ENCODE data around the gene SLC28A2.
"Not testable (repeated sequence)": the region's sequence is repeated elsewhere in the genome, so short reads cannot be mapped to it uniquely, and the experiment has no call there.

SLC28A2 gene

GRCh38 chr15:45251888-45252287, at the start of gene SLC28A2:
Gene SLC28A2 (plus strand): TSS chr15:45252234. CDS start chr15:45253216, 982 bp downstream.
- FAIRE-seq, result no peak
- no peak for DNase-seq (ENCODE audit: insufficient read length, low spot score)

- no peak for DNase-seq (ENCODE audit: insufficient read length, low spot score)
- no peak for FAIRE-seq
These were observed 48.9 kb upstream of the SLC28A2 start for GRCh38 chr15:45203182-45203581.

DNA sequence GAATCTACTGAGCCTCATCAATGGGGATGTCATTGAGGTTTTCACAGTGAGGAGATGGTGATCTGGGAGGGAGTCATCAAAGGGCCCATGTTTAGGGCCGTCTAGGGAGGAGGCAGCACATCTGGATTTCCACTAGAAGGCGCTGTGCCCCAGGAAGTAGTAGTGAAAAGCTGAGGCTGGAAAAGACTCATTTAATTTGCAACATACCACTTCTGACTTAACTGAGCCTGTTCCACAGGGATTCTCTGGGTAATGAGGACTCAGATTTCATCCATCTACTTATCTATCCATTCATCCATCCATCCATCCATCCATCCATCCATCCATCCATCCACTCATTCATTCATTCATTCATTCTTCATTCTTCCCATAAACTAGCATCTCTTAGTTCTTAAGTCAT, 46.8 kb upstream of the SLC28A2 start:
- FAIRE-seq, result no peak
- DNase-seq (ENCODE audit: insufficient read length, low spot score), result peak; percentile 48

DNA sequence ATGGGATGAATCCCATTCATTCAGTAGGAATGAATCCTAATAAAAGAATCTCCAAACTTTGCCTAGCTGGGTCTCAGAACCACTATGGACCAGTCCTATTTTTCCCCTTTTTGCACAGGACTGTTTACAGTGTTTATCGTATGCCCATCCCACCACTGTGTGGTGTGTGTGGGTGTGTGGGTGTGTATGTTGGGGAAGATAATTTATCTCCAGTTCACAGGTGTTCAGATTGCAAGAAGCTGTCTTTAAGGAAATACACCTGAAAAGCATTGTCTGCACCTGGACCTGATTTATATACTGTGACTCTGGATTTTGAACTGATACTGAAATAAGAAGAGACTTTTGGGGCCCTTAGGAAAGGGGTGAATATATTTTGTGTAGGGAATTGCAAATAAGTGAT, 39.5 kb upstream of the SLC28A2 start:
- DNase-seq (ENCODE audit: insufficient read length, low spot score) (no peak), FAIRE-seq (no peak)

- no peak for FAIRE-seq
- DNase-seq (ENCODE audit: insufficient read length, low spot score), result no peak
These were observed 30.9 kb upstream of the SLC28A2 start for GRCh38 chr15:45221053-45221599.

GRCh38 chr15:45221967-45222366, 30.1 kb upstream of the SLC28A2 start:
- DNase-seq (ENCODE audit: insufficient read length, low spot score) (no peak), FAIRE-seq (no peak)

- FAIRE-seq (no peak), DNase-seq (ENCODE audit: insufficient read length, low spot score) (no peak)
These were observed 27.3 kb upstream of the SLC28A2 start for GRCh38 chr15:45224621-45225217.

GRCh38 chr15:45225506-45226273, 26.3 kb upstream of the SLC28A2 start:
- no peak for DNase-seq (ENCODE audit: insufficient read length, low spot score)
- FAIRE-seq, result no peak

DNA sequence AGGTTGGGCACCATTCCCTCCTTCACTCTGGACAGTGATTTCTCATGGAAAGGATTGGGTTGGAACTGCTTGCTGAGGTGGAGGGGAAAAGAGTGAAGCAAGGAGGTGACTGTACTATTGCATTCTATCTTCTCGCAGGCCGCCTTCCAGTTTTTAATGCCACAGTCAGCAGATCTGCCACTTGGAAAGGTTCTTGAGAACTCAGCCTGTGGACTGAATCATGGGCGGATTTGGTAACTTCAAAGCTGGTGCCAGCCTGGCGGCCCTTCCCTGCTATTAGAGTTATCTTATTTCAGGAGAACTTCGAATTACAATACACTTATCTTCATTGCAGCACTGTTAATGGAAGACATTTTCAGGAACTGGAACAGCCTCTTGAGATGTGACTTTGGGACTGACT, 23.1 kb upstream of the SLC28A2 start:
- no peak for DNase-seq (ENCODE audit: insufficient read length, low spot score)

GRCh38 chr15:45230245-45230965, 21.6 kb upstream of the SLC28A2 start:
- FAIRE-seq, result no peak
- no peak for DNase-seq (ENCODE audit: insufficient read length, low spot score)

More for the DNA sequence above, 23.1 kb upstream of the SLC28A2 start:
- FAIRE-seq, result no peak

- DNase-seq (ENCODE audit: insufficient read length, low spot score) (no peak), FAIRE-seq (no peak)
These were observed 20.9 kb upstream of the SLC28A2 start for GRCh38 chr15:45231132-45231531.

- DNase-seq (ENCODE audit: insufficient read length, low spot score) (no peak), FAIRE-seq (no peak)
These were observed 20.0 kb upstream of the SLC28A2 start for GRCh38 chr15:45231864-45232562.

DNA sequence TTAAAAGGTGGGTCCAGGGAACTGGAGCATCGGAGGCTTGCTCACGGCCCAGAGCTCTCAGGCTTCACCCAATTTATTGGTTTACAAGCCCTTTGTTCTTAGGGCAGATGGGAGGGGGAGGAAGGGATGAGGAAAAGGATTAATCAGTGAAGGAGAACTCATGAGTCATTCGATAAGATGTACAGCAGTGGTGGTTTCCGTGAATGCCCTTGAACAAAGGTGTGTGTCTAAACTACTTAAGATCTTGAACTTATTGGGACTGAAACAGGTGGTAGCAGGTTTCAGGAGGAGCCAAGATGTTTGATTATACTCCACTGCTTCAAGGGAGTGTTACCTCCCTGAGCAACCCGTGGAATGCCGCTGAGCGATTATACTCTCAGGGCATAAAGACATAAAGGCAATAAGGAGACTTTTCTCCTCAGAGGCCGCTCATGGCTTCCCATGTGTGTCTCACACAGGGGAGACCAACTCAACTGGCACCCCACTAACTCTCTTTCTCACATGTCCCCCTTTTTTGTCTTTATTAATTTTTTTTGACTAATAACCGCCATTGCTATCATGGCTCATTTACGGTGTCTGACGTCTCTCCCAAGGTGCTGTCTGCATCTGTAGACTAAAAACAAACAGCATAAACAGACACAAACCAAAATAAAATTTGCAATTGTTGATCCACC, 17.3 kb upstream of the SLC28A2 start:
- FAIRE-seq (no peak), DNase-seq (ENCODE audit: insufficient read length, low spot score) (no peak)

- DNase-seq (ENCODE audit: insufficient read length, low spot score); FAIRE-seq: not testable (repeated sequence)
These were observed 15.2 kb upstream of the SLC28A2 start for GRCh38 chr15:45236806-45237205.

DNA sequence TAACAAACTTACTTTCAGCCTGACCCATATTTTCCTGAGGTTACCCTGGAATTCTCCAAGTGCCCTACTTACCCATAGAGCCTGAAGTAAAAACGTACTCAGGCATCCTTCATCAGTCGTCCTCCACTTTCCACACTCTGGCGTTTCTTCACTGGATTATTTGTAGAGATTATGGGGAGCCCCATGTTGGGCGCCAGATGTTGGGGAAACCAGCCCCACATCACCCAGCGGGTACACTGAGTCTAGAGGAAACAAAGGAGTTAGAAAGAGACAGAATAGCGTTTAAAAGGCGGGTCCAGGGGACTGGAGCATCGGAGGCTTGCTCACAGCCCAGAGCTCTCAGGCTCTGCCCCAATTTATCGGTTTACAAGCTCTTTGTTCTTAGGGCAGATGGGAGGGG, 9.7 kb upstream of the SLC28A2 start:
- FAIRE-seq (no peak), DNase-seq (ENCODE audit: insufficient read length, low spot score) (no peak)

- FAIRE-seq (no peak), DNase-seq (ENCODE audit: insufficient read length, low spot score) (no peak)
These were observed 2.8 kb upstream of the SLC28A2 start for GRCh38 chr15:45249125-45249780.

GRCh38 chr15:45253330-45253729, 1.3 kb downstream of the SLC28A2 start:
- DNase-seq (ENCODE audit: insufficient read length, low spot score) (no peak), FAIRE-seq (no peak)

DNA sequence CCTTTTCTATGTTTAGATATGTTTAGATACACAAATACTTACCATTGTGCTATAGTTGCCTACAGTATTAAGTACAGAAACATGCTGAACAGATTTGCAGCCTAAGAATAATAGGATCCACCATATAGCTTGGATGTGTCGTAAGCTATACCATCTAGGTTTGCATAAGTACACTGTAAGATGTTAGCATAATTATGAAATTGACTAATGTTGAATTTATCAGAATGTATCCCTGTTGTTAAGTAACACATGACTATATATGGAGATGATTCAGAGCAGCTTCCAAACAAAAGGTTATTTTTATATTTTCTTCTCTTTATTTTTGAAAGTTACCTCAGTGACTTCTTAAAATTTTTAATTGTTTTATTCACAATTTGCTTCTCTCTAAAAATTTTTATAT, 2.4 kb downstream of the SLC28A2 start:
- FAIRE-seq (no peak), DNase-seq (ENCODE audit: insufficient read length, low spot score) (no peak)

- FAIRE-seq, result not testable (repeated sequence)
These were observed 2.8 kb downstream of the SLC28A2 start for GRCh38 chr15:45254824-45255223.

DNA sequence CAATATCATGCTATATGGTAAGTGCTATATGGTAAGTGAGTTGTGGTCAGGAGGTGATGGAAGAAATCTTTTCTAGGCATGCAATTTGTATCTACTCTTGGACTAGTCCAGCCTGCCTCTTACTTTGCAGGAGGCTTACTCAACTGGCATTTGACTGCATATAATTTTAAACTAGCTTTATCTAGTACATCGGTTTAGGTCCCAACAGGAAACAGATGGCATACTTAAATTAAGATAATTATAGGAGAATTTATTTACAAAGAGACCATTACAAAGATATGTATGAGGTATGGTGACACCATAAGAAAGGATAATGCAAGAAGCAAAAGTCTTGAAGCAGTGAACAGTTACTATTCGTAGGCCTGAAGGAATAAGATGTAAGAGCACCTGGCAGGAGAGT, 7.8 kb downstream of the SLC28A2 start:
- DNase-seq (ENCODE audit: insufficient read length, low spot score) (no peak), FAIRE-seq (no peak)

More at GRCh38 chr15:45254824-45255223, 2.8 kb downstream of the SLC28A2 start:
- not testable (repeated sequence) for DNase-seq (ENCODE audit: insufficient read length, low spot score)
